ENCODE data around the gene CCDC102A. TPM values are rescaled to one million over a fixed set of nuclear protein-coding genes. Genes with fewer than 3 reads are reported as not detected.

The CCDC102A gene
- total and polyA plus RNA-seq, 9 of the 15 experiments (the other 6 are each of a cell fraction or from before 2014, with no cell fraction given) = 0.03 to 4.9 (median 1.4) TPM

GRCh38 chr16:57470711-57471110 lies 65.7 kb downstream of the CCDC102A start:
- ATAC-seq (no peak), FAIRE-seq (peak; percentile 32), DNase-seq (ENCODE audit: extremely low read depth in 1 of 4, low spot score in 3 of 4) (no peak)
- H3K9me3 ChIP-seq (replicated peaks; ENCODE audit: control insufficient read depth, insufficient read depth, low read depth, low read length) = no peaks in the 10 kb centered on the region
- no peak overlapping the region for H3K4me3 ChIP-seq
- in situ Hi-C loops (cut with MboI) (no loop called here), intact Hi-C loops (cut with micrococcal nuclease) (no loop called here)
- POLR2A ChIA-PET = interaction anchor here (1.1 to 1.5 kb wide), 4 partner anchors 9 to 72 kb away, joined by 3 to 7 read pairs (median 4); partner anchors contain the start of genes ADGRG5, CIAPIN1, COQ9 and POLR2C
- no peak overlapping the region for H3K4me2 ChIP-seq (ENCODE audit: insufficient read depth, low read length)
- no TSS peak for BruUV-seq (replicated peaks)
- 0 out of 2 replicates have a peak, but pooled peaks cover 4% of the 10 kb centered on the region for H4K20me1 ChIP-seq (replicated peaks; ENCODE audit: control insufficient read depth, insufficient read depth, low read length)
- peaks cover 81% of the 10 kb centered on the region for H3K36me3 ChIP-seq (ENCODE audit: control insufficient read depth, insufficient read depth, low read length)
- H3K27ac ChIP-seq (ENCODE audit: extremely low read depth, low read depth, low read length) = no peak overlapping the region; the same call in 2 of the 3 replicates
- H3K79me2 ChIP-seq (ENCODE audit: control insufficient read depth, insufficient read depth, low read length) = no peaks in the 10 kb centered on the region
- H3K4me1 ChIP-seq (replicated peaks in 1 of 2; ENCODE audit: control insufficient read depth in 2 of 2, insufficient read depth in 2 of 2, low read length in 2 of 2) = peaks cover 0 to 8% of the 10 kb centered on the region in 2 experiments; a peak in 3 of 5 replicates
- no peak overlapping the region for H3K9ac ChIP-seq (ENCODE audit: insufficient read depth in 1 of 2, low read depth in 2 of 2, low read length in 2 of 2)
- H3K27me3 ChIP-seq (ENCODE audit: control insufficient read depth in 2 of 2, insufficient read depth in 2 of 2, low read length in 2 of 2) = no peaks in the 10 kb centered on the region
- CTCF ChIA-PET (ENCODE audit: low intra/inter-chr PET ratio) = interaction anchor here (0.6 kb wide), 1 partner anchor 893 kb away, joined by 3 read pairs; no protein-coding TSS in a partner anchor
- no peak for TF ChIP-seq SP2 (IDR thresholded peaks at IDR 0.05; ENCODE audit: extremely low read depth, low read depth, low read length, poor library complexity, severe bottlenecking)
- no peak for TF ChIP-seq STAT6 (CRISPR knock-in tag; IDR thresholded peaks at IDR 0.05)
- WGBS (ENCODE audit: insufficient coverage, low coverage, missing lambda C conversion rate) = 67% methylated on average over 6 of the region's 6 CpGs
- H2AFZ ChIP-seq (ENCODE audit: low read depth, low read length) = no peak overlapping the region
- peaks cover 3% of the 10 kb centered on the region for H3K9me1 ChIP-seq (ENCODE audit: control insufficient read depth, insufficient read depth, low read length)

Data from K562 (cell line).